Ishikawa (cell line): Measurements from ENCODE around the gene POMT2.

Experiments
- CEBPB ChIP-seq: IDR thresholded peaks from 2 replicates; pipeline ENCODE4 v1.6.1; 2012
- CREB1 ChIP-seq: IDR thresholded peaks from 2 replicates; pipeline ENCODE4 v1.6.1; 2012; ENCODE audit warnings: low read depth
- EGR1 ChIP-seq: IDR thresholded peaks from 2 replicates; pipeline ENCODE4 v1.6.1; 2012
- EP300 ChIP-seq: IDR thresholded peaks from 2 replicates; pipeline ENCODE4 v1.6.1; 2012; ENCODE audit warnings: borderline replicate concordance
- FOXM1 ChIP-seq: IDR thresholded peaks from 2 replicates; pipeline ENCODE4 v1.6.1; 2012; ENCODE audit warnings: low read depth, borderline replicate concordance
- MAX ChIP-seq: IDR thresholded peaks from 2 replicates; pipeline ENCODE4 v1.6.1; 2012
- NFIC ChIP-seq: IDR thresholded peaks from 2 replicates; pipeline ENCODE4 v1.6.1; 2012
- RAD21 ChIP-seq: IDR thresholded peaks from 2 replicates; pipeline ENCODE4 v1.6.1; 2012; ENCODE audit warnings: low read depth
- TAF1 ChIP-seq: IDR thresholded peaks from 2 replicates; pipeline ENCODE4 v1.6.1; 2012; ENCODE audit warnings: low read depth, mild to moderate bottlenecking
- TCF12 ChIP-seq: IDR thresholded peaks from 2 replicates; pipeline ENCODE4 v1.6.1; 2012; ENCODE audit warnings: low read depth
- TEAD4 ChIP-seq: IDR thresholded peaks from 2 replicates; pipeline ENCODE4 v1.6.1; 2012
- YY1 ChIP-seq: IDR thresholded peaks from 2 replicates; pipeline ENCODE4 v1.6.1; 2012; ENCODE audit warnings: low read depth
- ZBTB7A ChIP-seq: IDR thresholded peaks from 2 replicates; pipeline ENCODE4 v1.6.1; 2012; ENCODE audit warnings: low read depth
- TF ChIP-seq, protein P1 (sequence below): IDR thresholded peaks from 2 replicates; pipeline ENCODE4 v1.6.1; 2012; ENCODE audit warnings: low read depth, mild to moderate bottlenecking
- TF ChIP-seq, protein P2 (sequence below): IDR thresholded peaks from 2 replicates; pipeline ENCODE4 v1.6.1; 2012

The POMT2 gene

GRCh38 chr14:77303417-77304156 is 17.1 kb downstream of the POMT2 start:
- TF ChIP-seq ZBTB7A (no peak), CREB1 (no peak)
- TF ChIP-seq, protein P1, sequence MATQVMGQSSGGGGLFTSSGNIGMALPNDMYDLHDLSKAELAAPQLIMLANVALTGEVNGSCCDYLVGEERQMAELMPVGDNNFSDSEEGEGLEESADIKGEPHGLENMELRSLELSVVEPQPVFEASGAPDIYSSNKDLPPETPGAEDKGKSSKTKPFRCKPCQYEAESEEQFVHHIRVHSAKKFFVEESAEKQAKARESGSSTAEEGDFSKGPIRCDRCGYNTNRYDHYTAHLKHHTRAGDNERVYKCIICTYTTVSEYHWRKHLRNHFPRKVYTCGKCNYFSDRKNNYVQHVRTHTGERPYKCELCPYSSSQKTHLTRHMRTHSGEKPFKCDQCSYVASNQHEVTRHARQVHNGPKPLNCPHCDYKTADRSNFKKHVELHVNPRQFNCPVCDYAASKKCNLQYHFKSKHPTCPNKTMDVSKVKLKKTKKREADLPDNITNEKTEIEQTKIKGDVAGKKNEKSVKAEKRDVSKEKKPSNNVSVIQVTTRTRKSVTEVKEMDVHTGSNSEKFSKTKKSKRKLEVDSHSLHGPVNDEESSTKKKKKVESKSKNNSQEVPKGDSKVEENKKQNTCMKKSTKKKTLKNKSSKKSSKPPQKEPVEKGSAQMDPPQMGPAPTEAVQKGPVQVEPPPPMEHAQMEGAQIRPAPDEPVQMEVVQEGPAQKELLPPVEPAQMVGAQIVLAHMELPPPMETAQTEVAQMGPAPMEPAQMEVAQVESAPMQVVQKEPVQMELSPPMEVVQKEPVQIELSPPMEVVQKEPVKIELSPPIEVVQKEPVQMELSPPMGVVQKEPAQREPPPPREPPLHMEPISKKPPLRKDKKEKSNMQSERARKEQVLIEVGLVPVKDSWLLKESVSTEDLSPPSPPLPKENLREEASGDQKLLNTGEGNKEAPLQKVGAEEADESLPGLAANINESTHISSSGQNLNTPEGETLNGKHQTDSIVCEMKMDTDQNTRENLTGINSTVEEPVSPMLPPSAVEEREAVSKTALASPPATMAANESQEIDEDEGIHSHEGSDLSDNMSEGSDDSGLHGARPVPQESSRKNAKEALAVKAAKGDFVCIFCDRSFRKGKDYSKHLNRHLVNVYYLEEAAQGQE, result no peak
- TF ChIP-seq, protein P2, sequence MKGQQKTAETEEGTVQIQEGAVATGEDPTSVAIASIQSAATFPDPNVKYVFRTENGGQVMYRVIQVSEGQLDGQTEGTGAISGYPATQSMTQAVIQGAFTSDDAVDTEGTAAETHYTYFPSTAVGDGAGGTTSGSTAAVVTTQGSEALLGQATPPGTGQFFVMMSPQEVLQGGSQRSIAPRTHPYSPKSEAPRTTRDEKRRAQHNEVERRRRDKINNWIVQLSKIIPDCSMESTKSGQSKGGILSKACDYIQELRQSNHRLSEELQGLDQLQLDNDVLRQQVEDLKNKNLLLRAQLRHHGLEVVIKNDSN, result peak; percentile 46; the same call in 1 of the 2 replicates

DNA sequence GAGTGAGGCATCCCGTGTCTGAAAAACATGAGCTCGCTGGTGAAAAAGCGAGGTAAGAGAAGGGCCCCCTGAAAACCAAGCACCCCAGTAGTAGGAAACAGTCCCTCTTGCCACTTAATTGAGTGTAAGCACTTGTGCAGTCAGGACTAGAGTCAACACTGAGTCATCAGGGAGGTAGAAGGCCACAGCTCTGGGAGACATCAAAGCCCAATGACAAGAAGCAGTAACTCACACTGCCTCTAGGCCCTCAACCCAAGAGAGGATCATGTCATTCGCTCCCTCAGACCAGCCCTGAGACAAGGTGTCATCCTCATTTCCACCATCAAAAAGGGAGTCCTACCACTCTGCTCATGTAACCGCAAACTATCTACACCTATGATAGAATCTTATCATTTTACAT is 17.8 kb downstream of the POMT2 start:
- TF ChIP-seq, protein P1, result no peak
- TF ChIP-seq, protein P2, result no peak
- TF ChIP-seq TCF12 (no peak), EGR1 (no peak), TEAD4 (no peak), YY1 (no peak), ZBTB7A (no peak), CEBPB (no peak), FOXM1 (no peak), MAX (no peak), CREB1 (no peak), EP300 (no peak)

- no peak for TF ChIP-seq ZBTB7A
- peak; percentile 54; the same call in 1 of the 2 replicates for TF ChIP-seq RAD21
- TF ChIP-seq FOXM1, result no peak
- TF ChIP-seq TAF1, result no peak
- no peak for TF ChIP-seq TCF12
- TF ChIP-seq TEAD4, result no peak
- no peak for TF ChIP-seq NFIC
- TF ChIP-seq, protein P2, result no peak
These were observed 19.6 kb downstream of the POMT2 start for GRCh38 chr14:77301103-77301502.

- TF ChIP-seq YY1 (no peak), NFIC (no peak), ZBTB7A (no peak), CREB1 (no peak), EGR1 (no peak), RAD21 (no peak), CEBPB (no peak)
- TF ChIP-seq, protein P2, result no peak
These were observed 20.9 kb downstream of the POMT2 start for GRCh38 chr14:77299771-77300170.

DNA sequence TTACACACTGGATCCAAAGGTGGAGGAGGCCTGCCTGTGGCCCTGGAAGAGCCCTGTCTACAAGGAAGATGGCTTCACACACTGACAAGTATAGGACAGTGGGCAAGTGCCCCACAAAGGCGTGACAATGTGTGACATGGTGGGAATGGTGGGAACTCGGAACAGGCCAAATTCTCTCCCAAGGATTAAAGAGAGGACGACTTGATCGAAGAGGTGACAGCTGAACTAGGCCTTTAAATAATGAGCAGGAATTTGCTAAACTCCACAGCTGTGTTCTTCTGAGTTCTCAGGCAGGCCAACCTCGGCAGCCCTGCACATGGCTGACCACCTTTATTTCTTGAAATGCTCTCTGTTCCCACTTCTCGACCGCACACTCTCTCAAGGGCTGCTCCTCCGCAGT is 23.8 kb downstream of the POMT2 start:
- TF ChIP-seq ZBTB7A, result no peak
- TF ChIP-seq EGR1, result no peak
- no peak for TF ChIP-seq RAD21
- TF ChIP-seq NFIC, result no peak
- no peak for TF ChIP-seq CREB1
- TF ChIP-seq TEAD4, result no peak
- TF ChIP-seq YY1, result no peak
- TF ChIP-seq TCF12, result no peak
- TF ChIP-seq, protein P2, result no peak
- TF ChIP-seq FOXM1, result no peak
- no peak for TF ChIP-seq CEBPB
- TF ChIP-seq EP300, result no peak
- TF ChIP-seq MAX, result no peak
- TF ChIP-seq, protein P1, result no peak
- TF ChIP-seq TAF1, result no peak
